Panc1 (cell line): ENCODE results near the gene FAM241B.

Experiments used
- TCF7L2 ChIP-seq: IDR thresholded peaks from 2 replicates; pipeline ENCODE4 v1.6.1; 2011; ENCODE audit warnings: mild to moderate bottlenecking, low read depth, low read length, inconsistent platforms
- TF ChIP-seq, protein P1 (sequence below): fragments of 450-650 bp; IDR thresholded peaks from 2 replicates; pipeline ENCODE4 v1.5.1; 2017; ENCODE audit warnings: mild to moderate bottlenecking
- TF ChIP-seq, protein P2 (sequence below), 2 experiments: IDR thresholded peaks; 2 replicates each; pipeline ENCODE4 v1.6.1; 2011 to 2012; ENCODE audit warnings: low read depth in 2 of 2, control low read depth in 1 of 2, low read length in 1 of 2, mild to moderate bottlenecking in 1 of 2, moderate library complexity in 1 of 2; ENCODE audit not compliant: insufficient read depth in 1 of 2

GRCh38 chr10:69626826-69627225 lies 3.2 kb upstream of the FAM241B start:
- TF ChIP-seq, protein P1, sequence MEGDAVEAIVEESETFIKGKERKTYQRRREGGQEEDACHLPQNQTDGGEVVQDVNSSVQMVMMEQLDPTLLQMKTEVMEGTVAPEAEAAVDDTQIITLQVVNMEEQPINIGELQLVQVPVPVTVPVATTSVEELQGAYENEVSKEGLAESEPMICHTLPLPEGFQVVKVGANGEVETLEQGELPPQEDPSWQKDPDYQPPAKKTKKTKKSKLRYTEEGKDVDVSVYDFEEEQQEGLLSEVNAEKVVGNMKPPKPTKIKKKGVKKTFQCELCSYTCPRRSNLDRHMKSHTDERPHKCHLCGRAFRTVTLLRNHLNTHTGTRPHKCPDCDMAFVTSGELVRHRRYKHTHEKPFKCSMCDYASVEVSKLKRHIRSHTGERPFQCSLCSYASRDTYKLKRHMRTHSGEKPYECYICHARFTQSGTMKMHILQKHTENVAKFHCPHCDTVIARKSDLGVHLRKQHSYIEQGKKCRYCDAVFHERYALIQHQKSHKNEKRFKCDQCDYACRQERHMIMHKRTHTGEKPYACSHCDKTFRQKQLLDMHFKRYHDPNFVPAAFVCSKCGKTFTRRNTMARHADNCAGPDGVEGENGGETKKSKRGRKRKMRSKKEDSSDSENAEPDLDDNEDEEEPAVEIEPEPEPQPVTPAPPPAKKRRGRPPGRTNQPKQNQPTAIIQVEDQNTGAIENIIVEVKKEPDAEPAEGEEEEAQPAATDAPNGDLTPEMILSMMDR, result no peak
- TF ChIP-seq, protein P2, sequence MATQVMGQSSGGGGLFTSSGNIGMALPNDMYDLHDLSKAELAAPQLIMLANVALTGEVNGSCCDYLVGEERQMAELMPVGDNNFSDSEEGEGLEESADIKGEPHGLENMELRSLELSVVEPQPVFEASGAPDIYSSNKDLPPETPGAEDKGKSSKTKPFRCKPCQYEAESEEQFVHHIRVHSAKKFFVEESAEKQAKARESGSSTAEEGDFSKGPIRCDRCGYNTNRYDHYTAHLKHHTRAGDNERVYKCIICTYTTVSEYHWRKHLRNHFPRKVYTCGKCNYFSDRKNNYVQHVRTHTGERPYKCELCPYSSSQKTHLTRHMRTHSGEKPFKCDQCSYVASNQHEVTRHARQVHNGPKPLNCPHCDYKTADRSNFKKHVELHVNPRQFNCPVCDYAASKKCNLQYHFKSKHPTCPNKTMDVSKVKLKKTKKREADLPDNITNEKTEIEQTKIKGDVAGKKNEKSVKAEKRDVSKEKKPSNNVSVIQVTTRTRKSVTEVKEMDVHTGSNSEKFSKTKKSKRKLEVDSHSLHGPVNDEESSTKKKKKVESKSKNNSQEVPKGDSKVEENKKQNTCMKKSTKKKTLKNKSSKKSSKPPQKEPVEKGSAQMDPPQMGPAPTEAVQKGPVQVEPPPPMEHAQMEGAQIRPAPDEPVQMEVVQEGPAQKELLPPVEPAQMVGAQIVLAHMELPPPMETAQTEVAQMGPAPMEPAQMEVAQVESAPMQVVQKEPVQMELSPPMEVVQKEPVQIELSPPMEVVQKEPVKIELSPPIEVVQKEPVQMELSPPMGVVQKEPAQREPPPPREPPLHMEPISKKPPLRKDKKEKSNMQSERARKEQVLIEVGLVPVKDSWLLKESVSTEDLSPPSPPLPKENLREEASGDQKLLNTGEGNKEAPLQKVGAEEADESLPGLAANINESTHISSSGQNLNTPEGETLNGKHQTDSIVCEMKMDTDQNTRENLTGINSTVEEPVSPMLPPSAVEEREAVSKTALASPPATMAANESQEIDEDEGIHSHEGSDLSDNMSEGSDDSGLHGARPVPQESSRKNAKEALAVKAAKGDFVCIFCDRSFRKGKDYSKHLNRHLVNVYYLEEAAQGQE (IDR thresholded peaks at IDR 0.05; ENCODE audit: insufficient read depth in 1 of 2, low read depth in 2 of 2, low read length in 1 of 2), result no peak
- no peak for TF ChIP-seq TCF7L2
